ENCODE measurements around the gene PSD. TPM values are rescaled to one million over a fixed set of nuclear protein-coding genes. Genes with fewer than 3 reads are reported as not detected.
A peak's percentile ranks its signal among the peaks of the same experiment; 100 is the strongest.

PSD gene
- total and polyA plus RNA-seq, 9 of the 15 experiments (the other 6 are each of a cell fraction or from before 2014, with no cell fraction given): 0.11 to 1.7 (median 0.54) TPM; not detected in 2

DNA sequence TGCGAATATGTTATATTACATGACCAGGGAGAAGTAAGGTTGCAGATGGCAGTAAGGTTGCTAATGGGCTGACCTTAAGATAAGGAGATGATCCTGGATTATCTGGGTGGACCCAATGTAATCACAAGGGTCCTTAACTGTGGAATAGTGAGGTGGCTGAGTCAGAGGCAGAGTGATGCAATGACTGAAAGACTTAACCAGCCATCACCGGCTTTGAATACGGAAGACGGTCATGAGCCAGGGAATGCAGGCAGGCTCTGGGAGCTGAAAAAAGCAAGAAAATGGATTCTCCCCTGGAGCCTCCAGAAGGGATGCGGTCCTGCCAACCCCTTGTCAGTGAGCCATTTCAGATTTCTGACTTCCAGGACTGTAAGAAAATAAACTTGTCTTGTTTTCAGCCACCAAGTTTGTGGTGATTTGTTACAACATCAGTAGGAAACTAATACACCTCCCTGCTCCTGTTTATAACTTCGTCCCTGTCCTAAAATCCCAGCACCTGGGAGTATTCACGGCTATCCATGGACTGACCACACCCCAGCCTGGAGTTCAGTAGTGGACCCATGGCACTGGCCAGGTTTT, 37.4 kb upstream of the PSD start:
- Histone ChIP-seq H3K27me3 (ENCODE audit: control insufficient read depth in 2 of 2, insufficient read depth in 2 of 2, low read length in 2 of 2) (no peaks in the 10 kb centered on the region), H3K4me1 (replicated peaks in 1 of 2; ENCODE audit: control insufficient read depth in 2 of 2, insufficient read depth in 2 of 2, low read length in 2 of 2) (peaks cover 27 to 41% of the 10 kb centered on the region in 2 experiments), H3K9me1 (ENCODE audit: control insufficient read depth, insufficient read depth, low read length) (no peaks in the 10 kb centered on the region), H3K27ac (ENCODE audit: extremely low read depth, low read depth, low read length) (peak overlapping the region; percentile 92), H3K36me3 (ENCODE audit: control insufficient read depth, insufficient read depth, low read length) (peaks cover 44% of the 10 kb centered on the region; the same call in 2 of the 3 replicates), H3K9me3 (replicated peaks; ENCODE audit: control insufficient read depth, insufficient read depth, low read depth, low read length) (no peaks in the 10 kb centered on the region), H4K20me1 (replicated peaks; ENCODE audit: control insufficient read depth, insufficient read depth, low read length) (no peaks in the 10 kb centered on the region), H3K9ac (ENCODE audit: insufficient read depth in 1 of 2, low read depth in 2 of 2, low read length in 2 of 2) (peak overlapping the region; percentile 59 to 68; a peak in 3 of 4 replicates), H3K79me2 (ENCODE audit: control insufficient read depth, insufficient read depth, low read length) (peaks cover 30% of the 10 kb centered on the region), H2AFZ (ENCODE audit: low read depth, low read length) (no peak overlapping the region), H3K4me2 (ENCODE audit: insufficient read depth, low read length) (peak overlapping the region; percentile 24; the same call in 1 of the 2 replicates), H3K4me3 (no peak overlapping the region)
- whole genome bisulfite sequencing (ENCODE audit: insufficient coverage, low coverage, missing lambda C conversion rate): 19% methylated on average over 7 of the region's 7 CpGs
- in situ Hi-C loops (cut with MboI): no loop called here
- intact Hi-C loops (cut with micrococcal nuclease): no loop called here
- ATAC-seq: peak; percentile 80
- BruUV-seq (replicated peaks): TSS peak; percentile 19
- DNase-seq (ENCODE audit: extremely low read depth in 1 of 4, low spot score in 3 of 4): peak in 2 of 4 experiments; percentile 31 to 78
- CTCF ChIA-PET (ENCODE audit: low intra/inter-chr PET ratio): no interaction called here
- FAIRE-seq: peak; percentile 78
- POLR2A ChIA-PET: interaction anchor here (0.8 to 2.6 kb wide), 2 partner anchors 15 to 20 kb away, joined by 3 to 13 read pairs; no protein-coding TSS in a partner anchor
- TF ChIP-seq ZNF766 (CRISPR knock-in tag; conservative IDR thresholded peaks at IDR 0.05): peak; percentile 76
- TF ChIP-seq ETV5 (CRISPR knock-in tag; IDR thresholded peaks at IDR 0.05; ENCODE audit: low read depth): no peak
- no peak for TF ChIP-seq SAFB (IDR thresholded peaks at IDR 0.05; ENCODE audit: borderline replicate concordance, low read depth, low read length)
- TF ChIP-seq EP400 (IDR thresholded peaks at IDR 0.05): peak; percentile 82
- TF ChIP-seq FOXA3 (CRISPR knock-in tag; conservative IDR thresholded peaks at IDR 0.05 in 1 of 2, IDR thresholded peaks at IDR 0.05 in 1 of 2): no peak
- TF ChIP-seq, protein P1, sequence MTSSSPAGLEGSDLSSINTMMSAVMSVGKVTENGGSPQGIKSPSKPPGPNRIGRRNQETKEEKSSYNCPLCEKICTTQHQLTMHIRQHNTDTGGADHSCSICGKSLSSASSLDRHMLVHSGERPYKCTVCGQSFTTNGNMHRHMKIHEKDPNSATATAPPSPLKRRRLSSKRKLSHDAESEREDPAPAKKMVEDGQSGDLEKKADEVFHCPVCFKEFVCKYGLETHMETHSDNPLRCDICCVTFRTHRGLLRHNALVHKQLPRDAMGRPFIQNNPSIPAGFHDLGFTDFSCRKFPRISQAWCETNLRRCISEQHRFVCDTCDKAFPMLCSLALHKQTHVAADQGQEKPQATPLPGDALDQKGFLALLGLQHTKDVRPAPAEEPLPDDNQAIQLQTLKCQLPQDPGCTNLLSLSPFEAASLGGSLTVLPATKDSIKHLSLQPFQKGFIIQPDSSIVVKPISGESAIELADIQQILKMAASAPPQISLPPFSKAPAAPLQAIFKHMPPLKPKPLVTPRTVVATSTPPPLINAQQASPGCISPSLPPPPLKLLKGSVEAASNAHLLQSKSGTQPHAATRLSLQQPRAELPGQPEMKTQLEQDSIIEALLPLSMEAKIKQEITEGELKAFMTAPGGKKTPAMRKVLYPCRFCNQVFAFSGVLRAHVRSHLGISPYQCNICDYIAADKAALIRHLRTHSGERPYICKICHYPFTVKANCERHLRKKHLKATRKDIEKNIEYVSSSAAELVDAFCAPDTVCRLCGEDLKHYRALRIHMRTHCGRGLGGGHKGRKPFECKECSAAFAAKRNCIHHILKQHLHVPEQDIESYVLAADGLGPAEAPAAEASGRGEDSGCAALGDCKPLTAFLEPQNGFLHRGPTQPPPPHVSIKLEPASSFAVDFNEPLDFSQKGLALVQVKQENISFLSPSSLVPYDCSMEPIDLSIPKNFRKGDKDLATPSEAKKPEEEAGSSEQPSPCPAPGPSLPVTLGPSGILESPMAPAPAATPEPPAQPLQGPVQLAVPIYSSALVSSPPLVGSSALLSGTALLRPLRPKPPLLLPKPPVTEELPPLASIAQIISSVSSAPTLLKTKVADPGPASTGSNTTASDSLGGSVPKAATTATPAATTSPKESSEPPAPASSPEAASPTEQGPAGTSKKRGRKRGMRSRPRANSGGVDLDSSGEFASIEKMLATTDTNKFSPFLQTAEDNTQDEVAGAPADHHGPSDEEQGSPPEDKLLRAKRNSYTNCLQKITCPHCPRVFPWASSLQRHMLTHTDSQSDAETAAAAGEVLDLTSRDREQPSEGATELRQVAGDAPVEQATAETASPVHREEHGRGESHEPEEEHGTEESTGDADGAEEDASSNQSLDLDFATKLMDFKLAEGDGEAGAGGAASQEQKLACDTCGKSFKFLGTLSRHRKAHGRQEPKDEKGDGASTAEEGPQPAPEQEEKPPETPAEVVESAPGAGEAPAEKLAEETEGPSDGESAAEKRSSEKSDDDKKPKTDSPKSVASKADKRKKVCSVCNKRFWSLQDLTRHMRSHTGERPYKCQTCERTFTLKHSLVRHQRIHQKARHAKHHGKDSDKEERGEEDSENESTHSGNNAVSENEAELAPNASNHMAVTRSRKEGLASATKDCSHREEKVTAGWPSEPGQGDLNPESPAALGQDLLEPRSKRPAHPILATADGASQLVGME (CRISPR knock-in tag; IDR thresholded peaks at IDR 0.05): no peak
- no peak for TF ChIP-seq BMI1 (IDR thresholded peaks at IDR 0.05; ENCODE audit: low read length)
- TF ChIP-seq, protein P2, sequence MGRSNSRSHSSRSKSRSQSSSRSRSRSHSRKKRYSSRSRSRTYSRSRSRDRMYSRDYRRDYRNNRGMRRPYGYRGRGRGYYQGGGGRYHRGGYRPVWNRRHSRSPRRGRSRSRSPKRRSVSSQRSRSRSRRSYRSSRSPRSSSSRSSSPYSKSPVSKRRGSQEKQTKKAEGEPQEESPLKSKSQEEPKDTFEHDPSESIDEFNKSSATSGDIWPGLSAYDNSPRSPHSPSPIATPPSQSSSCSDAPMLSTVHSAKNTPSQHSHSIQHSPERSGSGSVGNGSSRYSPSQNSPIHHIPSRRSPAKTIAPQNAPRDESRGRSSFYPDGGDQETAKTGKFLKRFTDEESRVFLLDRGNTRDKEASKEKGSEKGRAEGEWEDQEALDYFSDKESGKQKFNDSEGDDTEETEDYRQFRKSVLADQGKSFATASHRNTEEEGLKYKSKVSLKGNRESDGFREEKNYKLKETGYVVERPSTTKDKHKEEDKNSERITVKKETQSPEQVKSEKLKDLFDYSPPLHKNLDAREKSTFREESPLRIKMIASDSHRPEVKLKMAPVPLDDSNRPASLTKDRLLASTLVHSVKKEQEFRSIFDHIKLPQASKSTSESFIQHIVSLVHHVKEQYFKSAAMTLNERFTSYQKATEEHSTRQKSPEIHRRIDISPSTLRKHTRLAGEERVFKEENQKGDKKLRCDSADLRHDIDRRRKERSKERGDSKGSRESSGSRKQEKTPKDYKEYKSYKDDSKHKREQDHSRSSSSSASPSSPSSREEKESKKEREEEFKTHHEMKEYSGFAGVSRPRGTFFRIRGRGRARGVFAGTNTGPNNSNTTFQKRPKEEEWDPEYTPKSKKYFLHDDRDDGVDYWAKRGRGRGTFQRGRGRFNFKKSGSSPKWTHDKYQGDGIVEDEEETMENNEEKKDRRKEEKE (IDR thresholded peaks at IDR 0.05; ENCODE audit: borderline replicate concordance in 1 of 2, control insufficient read depth in 1 of 2, low read depth in 2 of 2, low read length in 1 of 2): no peak
- TF ChIP-seq ZNF217 (CRISPR knock-in tag; IDR thresholded peaks at IDR 0.05): no peak
- TF ChIP-seq FOXK2 (conservative IDR thresholded peaks at IDR 0.05 in 1 of 2, IDR thresholded peaks at IDR 0.05 in 1 of 2; ENCODE audit: low read depth in 2 of 2): no peak
- TF ChIP-seq NR4A1 (CRISPR knock-in tag; IDR thresholded peaks at IDR 0.05): no peak
- peak; percentile 90 for TF ChIP-seq NR4A1 (tag; IDR thresholded peaks at IDR 0.05)
- 0 out of 2 replicates have a peak, but pooled peaks have one; percentile 37 for TF ChIP-seq PTRF (tag; IDR thresholded peaks at IDR 0.05)
